A673 (cell line): Measurements from ENCODE around the gene ANO2. TPM values are rescaled to one million over a fixed set of nuclear protein-coding genes. Genes with fewer than 3 reads are reported as not detected.

Experiments
- BruUV-seq: library from RNA; stranded (reverse); fragments of 400-500 nt; replicated peaks from 2 replicates; lab custom pipeline; 2021; lab: Mats Ljungman, UMichigan
- CTCF ChIA-PET: fragments of 300-600 bp; sonication (Branson Sonifier 250); formaldehyde crosslinking; loops from one replicate; lab custom pipeline; 2022; ENCODE audit warnings: antibody characterized with exemption; lab: Charles Lee
- POLR2A ChIA-PET: fragments of 300-600 bp; sonication (Branson Sonifier 250); formaldehyde crosslinking; loops from one replicate; lab custom pipeline; 2022; ENCODE audit warnings: antibody characterized with exemption; ENCODE audit not compliant: low non-redundant PET; lab: Charles Lee
- DNase-seq: peaks from one replicate; pipeline ENCODE4 v3.0.0-alpha.2; 2015; ENCODE audit warnings: low spot score
- H3K27ac ChIP-seq: fragments of 200-600 bp; sonication (generic); 2 replicates; pipeline ENCODE4 v1.5.1; 2016; ENCODE audit warnings: mixed run types, low read depth, mild to moderate bottlenecking, mixed read lengths, antibody characterized with exemption, low read length; ENCODE audit not compliant: poor library complexity, severe bottlenecking
- H3K27me3 ChIP-seq: fragments of 200-600 bp; sonication (generic); replicated peaks from 2 replicates; pipeline ENCODE4 v1.6.1; 2017; ENCODE audit warnings: mixed run types, low read depth, mild to moderate bottlenecking, mixed read lengths, antibody characterized with exemption, low read length; ENCODE audit not compliant: insufficient read depth, poor library complexity
- H3K36me3 ChIP-seq: fragments of 200-600 bp; sonication (generic); 2 replicates; pipeline ENCODE4 v1.6.1; 2016; ENCODE audit warnings: mixed run types, mild to moderate bottlenecking, mixed read lengths, antibody characterized with exemption, low read length; ENCODE audit not compliant: insufficient read depth, poor library complexity, severe bottlenecking
- H3K4me1 ChIP-seq: fragments of 200-600 bp; sonication (generic); 2 replicates; pipeline ENCODE4 v1.6.1; 2017; ENCODE audit warnings: mixed run types, mild to moderate bottlenecking, mixed read lengths, antibody characterized with exemption, low read length; ENCODE audit not compliant: insufficient read depth, poor library complexity, severe bottlenecking
- H3K4me3 ChIP-seq: fragments of 200-600 bp; sonication (generic); 2 replicates; pipeline ENCODE4 v1.5.1; 2016; ENCODE audit warnings: low read depth, mixed run types, mild to moderate bottlenecking, mixed read lengths, low read length; ENCODE audit not compliant: poor library complexity, severe bottlenecking
- H3K9me3 ChIP-seq: fragments of 200-600 bp; sonication (generic); 2 replicates; pipeline ENCODE4 v1.6.1; 2016; ENCODE audit warnings: mixed run types, low read depth, mild to moderate bottlenecking, mixed read lengths, antibody characterized with exemption, low read length; ENCODE audit not compliant: poor library complexity, severe bottlenecking
- CTCF ChIP-seq: fragments of 300-800, 200-600 bp; sonication (generic); conservative IDR thresholded peaks from 2 replicates; pipeline ENCODE4 v1.5.1; 2017; ENCODE audit warnings: low read depth, mild to moderate bottlenecking, antibody characterized with exemption, low read length, moderate library complexity, mixed read lengths
- EZH2 ChIP-seq: fragments of 200-600 bp; sonication (generic); IDR thresholded peaks from 2 replicates; pipeline ENCODE4 v1.6.1; 2017; ENCODE audit warnings: borderline replicate concordance, low read depth, mild to moderate bottlenecking, mixed read lengths, antibody characterized with exemption, low read length; ENCODE audit not compliant: poor library complexity, severe bottlenecking
- intact Hi-C: fragments of 100-400 bp; cut with micrococcal nuclease; formaldehyde crosslinking; loops from one replicate; pipeline ENCODE4 v1.10.0; 2022; ENCODE audit not compliant: unreplicated experiment
- total RNA-seq: library from RNA; stranded (reverse); gene quantifications from 2 replicates; pipeline ENCODE4 v1.2.3, GENCODE V29; 2021

The ANO2 gene
- total RNA-seq, 1 experiment from 2014 or later: not detected

- no peak for DNase-seq
- ChIA-PET CTCF (no interaction called here), POLR2A (no interaction called here)
- no TSS peak for BruUV-seq
- TF ChIP-seq EZH2 (no peak), CTCF (no peak)
- Histone ChIP-seq H3K36me3 (no peaks in the 10 kb centered on the region), H3K4me3 (no peak overlapping the region), H3K4me1 (no peaks in the 10 kb centered on the region), H3K27ac (no peak overlapping the region), H3K9me3 (no peaks in the 10 kb centered on the region), H3K27me3 (peaks cover 4% of the 10 kb centered on the region)
- intact Hi-C loops: no loop called here
These were observed 74.9 kb downstream of the ANO2 start for GRCh38 chr12:5870183-5870582.

GRCh38 chr12:5868625-5869295 is 76.3 kb downstream of the ANO2 start:
- intact Hi-C loops: no loop called here
- ChIA-PET POLR2A (no interaction called here), CTCF (no interaction called here)
- Histone ChIP-seq H3K9me3 (no peaks in the 10 kb centered on the region), H3K4me1 (no peaks in the 10 kb centered on the region), H3K4me3 (no peak overlapping the region), H3K27ac (no peak overlapping the region), H3K36me3 (no peaks in the 10 kb centered on the region), H3K27me3 (peaks cover 4% of the 10 kb centered on the region)
- no peak for DNase-seq
- no TSS peak for BruUV-seq
- no peak for TF ChIP-seq CTCF
- TF ChIP-seq EZH2: no peak

GRCh38 chr12:5865397-5865796 is 79.7 kb downstream of the ANO2 start:
- Histone ChIP-seq H3K27me3 (peaks cover 5% of the 10 kb centered on the region), H3K4me1 (no peaks in the 10 kb centered on the region), H3K27ac (no peak overlapping the region), H3K9me3 (no peaks in the 10 kb centered on the region), H3K4me3 (no peak overlapping the region), H3K36me3 (no peaks in the 10 kb centered on the region)
- intact Hi-C loops: no loop called here
- TF ChIP-seq CTCF: no peak
- no peak for TF ChIP-seq EZH2
- no peak for DNase-seq
- ChIA-PET POLR2A (no interaction called here), CTCF (no interaction called here)
- no TSS peak for BruUV-seq
